T1000 (cell line): ENCODE data around the gene MYO18A.
"Not testable (repeated sequence)": the region's sequence is repeated elsewhere in the genome, so short reads cannot be mapped to it uniquely, and the experiment has no call there.

Source experiments
- DNase-seq: peaks from one replicate; lab custom pipeline; 2025; ENCODE audit warnings: mixed read lengths; lab: John Stamatoyannopoulos, UW

Gene MYO18A

DNA sequence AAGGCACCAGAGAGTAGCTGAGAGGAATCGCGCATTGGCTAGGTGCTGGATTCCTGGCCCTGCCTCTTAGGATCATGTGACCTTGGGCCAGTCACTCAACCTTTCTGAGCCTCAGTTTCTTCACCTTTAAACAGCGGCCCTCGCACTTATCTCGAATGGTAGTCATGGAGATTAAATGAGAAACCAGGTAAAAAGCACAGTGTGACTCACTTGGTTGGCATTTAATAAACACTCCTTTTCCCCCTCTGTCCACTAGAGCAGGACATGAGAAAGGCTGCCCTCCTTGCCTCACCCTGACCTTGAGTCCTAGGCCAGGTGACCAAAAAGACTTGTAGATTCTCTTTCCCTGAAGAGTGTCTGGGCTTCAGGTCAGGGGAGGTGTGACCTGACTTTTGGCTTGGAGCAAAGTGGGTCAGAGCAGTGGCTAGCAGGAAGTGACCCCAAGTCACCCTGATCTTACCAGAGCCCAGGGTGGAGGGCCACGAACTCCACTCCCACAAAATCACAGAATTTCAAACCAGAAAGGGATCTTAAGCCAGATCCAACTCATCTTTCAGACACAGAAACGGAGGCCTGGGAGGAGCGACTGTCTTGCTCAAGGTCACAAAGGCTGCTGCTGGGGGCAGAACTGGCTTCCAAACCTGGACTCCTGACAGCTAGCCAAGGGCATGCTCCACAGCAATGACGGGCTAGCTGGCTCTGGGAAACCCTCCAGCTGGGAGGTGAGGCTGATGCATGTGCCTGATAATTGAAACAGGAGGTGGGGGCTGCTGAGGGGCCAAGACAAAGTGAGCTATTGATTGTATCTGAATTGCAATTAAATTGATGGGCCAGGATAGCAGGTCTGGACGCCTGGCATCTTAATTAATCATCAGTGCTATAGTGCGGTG lies 72.0 kb downstream of the MYO18A start:
- no peak for DNase-seq

DNA sequence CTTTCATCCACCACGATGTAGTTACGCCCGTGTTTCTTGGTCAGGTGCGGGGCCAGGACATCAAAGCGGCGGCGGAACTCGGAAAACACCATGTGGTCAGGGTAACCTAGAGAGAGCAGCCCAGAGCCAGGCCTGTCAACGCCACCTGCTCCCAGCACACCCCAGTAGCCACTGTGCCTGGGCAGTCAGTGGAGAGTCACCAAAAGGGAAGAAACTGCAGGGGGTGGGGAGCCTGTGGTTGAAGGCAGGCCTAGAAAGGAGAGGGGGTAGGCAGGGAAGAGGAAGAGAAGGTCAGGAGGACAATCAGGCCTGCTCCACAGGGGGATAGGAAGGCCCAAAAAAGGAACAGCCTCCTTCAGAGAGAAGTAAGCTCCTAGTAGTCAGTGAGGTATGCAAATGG lies 73.1 kb downstream of the MYO18A start:
- no peak for DNase-seq

DNA sequence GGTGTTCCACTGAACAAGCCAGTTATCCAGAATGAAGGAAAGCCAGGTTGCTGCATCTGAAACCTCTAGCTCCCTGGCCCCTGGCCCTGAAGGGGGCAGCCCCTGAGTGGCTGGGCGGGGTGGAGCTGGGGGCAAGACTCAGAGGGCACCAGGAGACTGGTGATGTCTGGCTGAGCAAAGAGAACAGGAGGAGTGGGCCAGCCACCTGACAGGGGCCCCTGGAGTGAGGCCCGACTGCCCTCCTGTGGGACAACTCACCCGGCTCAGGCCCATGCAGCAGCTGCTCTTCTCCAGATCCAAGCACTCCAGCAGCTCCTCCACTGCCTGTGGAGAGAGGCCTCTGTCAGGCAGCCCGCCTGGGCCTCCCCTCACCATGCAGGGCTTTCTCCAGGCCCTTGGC lies 76.9 kb downstream of the MYO18A start:
- no peak for DNase-seq

DNA sequence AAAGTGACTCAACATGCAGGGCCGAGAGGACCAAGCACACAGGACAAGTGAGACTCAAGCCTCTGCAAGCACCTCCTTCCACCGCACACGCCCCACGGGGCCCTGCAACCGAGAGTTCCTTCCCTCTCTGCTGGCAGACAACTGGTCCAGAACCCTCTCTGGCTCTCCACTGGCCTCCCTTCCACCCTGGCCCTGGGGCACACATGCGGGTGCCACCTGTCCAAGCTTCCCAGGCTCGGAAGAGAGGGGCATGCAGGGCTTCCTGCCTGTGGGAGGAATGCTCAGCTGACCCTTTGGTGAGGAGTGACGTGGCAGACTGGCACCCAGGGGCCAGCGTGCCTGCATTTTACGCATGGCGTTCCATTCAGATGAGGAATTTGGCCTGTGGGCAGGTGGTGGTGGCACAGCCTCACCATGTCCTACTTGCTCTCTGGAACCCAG lies 77.4 kb downstream of the MYO18A start:
- no peak for DNase-seq

DNA sequence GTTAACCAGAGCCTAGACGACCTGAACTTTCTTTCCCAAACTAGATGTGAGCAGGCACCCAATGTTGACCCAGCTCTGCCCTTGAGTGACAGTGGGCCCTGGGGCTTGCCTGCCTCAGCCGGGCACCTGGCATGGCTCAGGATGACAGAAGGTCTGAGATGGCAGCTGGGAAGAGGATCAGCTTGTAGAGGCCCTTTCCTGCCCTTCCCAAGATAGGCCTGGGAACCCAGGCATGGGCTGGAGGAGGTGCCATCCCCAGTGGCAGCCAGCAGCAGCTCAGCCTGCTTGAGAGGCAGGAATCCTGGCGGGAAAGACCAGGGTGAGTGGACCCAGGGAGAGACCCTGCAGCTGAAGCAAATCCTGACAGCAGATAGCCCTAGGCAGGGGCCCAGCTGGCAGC lies 78.2 kb downstream of the MYO18A start:
- no peak for DNase-seq

DNA sequence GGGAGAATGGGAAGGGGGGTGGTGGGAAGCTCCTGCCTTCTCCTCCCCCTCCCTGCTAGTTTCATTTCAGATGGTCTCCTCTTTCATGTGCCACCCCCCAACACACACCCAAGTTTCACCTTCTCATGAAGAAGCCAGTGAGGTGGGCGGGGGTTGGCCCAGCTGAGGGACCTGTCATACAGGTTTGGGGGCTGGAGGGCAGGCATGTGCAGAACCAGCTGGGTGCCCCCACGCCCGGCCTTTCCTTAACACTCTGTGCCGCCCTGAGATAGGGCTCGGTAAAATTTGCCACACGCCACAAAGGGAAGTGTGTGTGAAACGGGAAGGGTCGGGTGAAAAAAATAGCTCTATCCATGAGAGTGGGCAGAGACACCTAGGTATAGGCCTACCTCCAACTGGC lies 79.9 kb downstream of the MYO18A start:
- DNase-seq: no peak

DNA sequence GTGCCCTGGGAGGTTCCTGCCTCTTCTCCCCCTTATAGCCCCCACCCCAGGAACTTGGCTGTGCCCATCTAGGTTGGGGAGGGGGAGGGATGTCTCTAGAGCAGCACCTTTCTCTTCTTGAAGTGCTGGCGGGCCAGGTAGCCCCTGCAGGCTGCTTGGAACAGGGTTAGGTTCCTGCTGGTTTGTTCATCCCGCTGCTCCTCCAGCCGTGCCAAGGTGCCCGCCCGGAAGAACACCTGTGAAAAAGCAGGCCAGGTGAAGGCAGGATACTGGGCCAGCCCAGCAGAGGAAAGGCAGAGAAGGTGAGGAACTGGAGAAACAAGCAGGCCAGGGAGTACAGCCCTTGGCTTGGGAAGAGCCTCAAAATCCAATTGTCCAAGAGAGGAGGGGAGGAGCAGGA lies 80.7 kb downstream of the MYO18A start:
- DNase-seq: no peak

DNA sequence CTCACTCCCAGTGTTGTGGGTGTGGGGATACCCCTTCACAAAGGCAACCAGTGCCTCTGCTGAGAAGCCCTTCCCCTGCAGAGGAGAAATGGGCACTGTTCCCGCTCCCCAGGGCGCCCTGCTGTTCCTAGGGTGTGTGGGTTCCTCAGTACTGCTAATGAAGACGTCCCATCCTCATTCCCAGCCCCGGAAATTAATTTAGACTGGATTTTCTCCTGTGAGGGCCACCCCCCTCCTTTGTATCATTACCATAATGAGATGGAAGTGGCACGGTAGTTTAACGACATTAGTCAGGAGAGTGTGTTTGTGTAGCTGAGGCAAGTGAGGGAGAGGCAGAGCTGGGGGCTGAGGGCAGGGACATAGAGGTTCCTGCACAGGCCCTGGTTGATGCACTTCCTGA lies 84.1 kb downstream of the MYO18A start:
- DNase-seq: no peak

DNA sequence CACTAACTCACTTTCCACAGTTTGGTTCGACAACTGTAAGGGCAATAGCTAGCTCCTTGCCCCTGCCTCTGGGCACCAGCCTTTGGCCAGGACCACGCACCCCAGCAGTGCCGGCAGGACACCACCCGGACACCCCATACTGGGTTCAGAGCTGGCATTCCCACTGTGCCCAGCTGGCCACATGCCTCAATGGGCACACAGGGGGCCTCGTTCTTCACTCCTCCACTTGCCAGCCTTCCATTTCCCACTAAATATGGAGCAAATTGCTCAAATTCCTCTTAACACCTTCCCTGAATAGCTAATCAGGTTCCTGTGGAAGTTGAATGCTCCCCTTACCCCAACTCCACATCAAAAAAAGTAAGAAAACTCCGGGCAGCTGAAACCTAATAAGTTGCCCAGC lies 84.8 kb downstream of the MYO18A start:
- DNase-seq: no peak

DNA sequence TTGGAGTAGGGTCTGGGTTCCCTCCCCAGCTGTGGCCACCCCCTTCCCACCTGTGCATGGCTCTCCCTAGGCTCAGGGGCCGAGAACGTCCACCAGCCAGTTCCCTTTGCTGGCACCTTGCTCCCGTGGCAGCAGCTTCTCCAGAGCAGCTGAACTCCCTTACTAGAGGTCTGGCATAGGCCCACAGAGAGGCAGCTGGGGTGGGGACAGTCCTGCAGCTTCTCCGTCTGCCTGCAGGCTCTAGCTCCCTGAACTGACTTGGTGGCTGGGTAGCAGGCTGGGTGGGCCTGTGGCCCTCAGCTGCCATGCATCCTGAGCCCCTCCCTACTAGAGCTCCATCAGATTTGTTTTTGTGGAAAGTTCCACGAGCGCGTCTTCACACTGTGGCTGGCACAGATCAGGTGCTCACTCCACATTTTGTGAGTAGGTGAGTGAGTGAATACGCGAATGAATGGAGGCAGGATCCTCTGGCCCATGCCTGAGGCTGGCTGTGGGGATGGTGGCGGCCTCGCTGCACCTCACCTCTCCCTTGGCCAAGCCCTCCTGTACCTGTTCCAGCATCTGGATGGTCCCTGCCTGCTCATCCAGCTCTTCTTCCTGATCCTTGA lies 86.0 kb downstream of the MYO18A start:
- DNase-seq: no peak

DNA sequence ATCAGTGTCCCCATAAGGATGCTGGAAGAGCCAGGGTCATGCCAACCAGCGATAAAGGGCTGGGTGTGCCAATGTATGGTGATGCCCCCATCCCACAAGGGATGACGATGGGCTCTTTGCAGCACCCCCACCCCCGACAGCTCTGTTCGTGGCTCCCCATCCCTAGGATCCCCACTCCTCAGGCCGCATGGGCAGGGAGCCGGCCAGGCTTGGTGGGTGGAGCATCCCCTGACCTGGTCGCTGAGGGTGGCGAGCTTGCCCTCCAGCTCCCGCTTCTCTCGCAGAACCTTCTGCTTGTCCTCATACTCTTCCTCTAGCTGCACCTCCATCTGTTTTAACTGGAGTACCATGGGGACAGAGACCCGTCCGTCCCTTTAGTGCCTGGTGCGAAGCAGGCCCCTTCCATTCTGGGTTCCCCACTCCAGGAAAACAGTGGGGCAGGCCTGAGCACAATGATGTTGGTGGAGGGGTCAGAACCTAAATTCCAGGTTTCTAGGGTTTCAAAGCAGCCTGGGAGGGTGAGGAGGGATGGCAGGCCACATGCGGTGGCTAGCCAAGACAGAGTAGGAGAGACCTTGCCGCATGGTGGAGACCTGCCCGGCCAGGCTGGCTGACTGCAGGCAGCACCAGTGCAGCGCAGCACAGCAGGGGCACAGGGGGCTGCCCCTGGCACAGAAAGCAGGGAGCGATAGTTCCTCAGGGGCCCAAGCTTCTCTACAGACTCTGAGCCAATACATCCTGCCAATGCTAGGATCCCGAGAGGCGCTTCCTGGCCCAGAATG lies 86.9 kb downstream of the MYO18A start:
- no peak for DNase-seq

DNA sequence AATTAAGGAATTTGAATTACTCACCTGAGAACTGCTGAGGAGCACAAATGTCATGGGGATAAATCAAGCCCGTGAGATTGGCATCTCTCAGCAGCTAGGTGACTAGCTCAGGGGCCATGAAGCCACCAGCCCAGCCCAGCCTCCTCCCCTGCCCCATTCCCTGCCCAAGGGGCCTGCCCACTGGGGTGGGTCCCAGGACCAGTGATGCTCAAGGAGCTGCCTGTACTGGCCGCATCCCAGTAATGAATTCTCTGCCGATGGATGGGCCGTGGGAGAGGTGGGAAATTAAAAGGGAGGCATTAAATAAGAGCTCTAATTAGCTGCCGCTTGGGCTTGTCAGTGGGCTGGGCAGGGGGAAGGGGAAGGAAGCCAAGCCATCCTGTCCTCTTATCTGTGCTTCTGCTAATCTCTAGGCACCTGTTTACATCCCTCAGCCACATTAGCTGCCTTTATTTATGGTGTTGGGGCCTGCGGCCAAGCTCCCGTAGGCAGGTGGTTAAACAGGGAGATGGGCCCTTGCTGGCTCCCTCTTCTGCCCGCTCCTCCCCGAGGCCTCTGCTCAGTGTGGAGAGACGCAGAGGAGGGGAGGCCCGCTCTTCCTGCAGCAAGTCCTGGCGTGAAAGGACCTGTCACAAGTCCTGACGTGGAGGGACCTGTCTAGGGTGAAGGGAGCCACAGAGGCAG lies 88.5 kb downstream of the MYO18A start:
- DNase-seq: no peak

DNA sequence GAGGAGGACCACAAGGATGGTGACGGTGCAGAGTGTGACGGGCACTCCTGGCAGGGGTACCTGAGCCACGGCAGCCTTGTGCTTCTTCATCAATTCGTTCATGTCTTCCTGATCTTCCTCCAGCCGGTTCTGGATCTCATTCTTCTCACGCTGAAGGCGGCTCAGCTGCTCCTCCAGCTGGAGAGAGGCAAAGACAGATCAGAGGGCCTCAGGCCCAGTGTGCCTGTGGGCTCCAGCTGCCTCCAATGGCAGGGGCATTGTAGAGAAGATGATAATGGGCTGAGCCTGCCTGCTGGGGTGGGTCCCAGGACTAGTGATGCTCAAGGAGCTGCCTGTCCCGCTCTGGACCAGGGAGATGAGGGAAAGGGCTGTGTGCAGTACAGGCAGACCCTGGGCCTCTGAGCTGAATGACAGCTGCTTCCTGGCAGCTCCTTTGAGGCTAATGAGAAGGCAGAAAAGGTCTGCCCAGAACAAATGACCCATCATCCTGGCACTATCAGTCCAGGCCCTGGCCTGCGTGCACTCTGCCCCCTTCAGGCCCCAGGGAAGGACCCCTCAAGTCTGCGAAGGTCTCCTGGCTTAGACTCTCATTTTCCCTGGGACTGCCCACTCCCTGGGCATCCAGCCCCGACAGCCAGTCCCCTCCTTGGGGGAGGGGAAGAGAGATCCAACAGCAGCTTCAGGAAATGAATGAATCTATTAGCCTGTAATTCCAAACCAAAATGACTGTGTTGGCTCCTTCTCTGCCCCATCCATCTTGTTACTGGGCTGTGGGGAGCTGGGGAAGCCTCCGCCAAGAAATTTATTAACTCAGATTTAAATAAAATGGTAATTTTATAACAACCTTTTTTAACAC lies 89.2 kb downstream of the MYO18A start:
- no peak for DNase-seq

DNA sequence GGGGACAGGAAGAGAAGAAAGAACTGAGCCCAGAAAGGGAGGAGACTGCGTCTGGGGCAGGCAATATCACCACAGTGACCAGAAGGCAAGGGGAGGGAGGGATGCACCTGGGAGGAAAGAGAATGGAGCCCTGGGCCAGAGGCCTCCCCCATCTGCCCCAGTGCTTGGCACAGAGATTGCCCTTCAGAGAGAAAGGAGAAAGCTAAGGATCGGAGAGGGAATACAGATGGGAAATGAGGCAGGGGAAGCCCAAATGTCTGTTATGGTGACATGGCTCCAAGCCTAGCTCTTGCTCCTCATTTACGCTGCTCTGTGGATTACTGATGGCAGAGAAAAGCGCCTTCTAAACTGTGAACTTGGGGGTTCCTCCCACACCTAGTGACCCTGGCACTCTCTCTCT lies 90.1 kb downstream of the MYO18A start:
- DNase-seq: no peak

DNA sequence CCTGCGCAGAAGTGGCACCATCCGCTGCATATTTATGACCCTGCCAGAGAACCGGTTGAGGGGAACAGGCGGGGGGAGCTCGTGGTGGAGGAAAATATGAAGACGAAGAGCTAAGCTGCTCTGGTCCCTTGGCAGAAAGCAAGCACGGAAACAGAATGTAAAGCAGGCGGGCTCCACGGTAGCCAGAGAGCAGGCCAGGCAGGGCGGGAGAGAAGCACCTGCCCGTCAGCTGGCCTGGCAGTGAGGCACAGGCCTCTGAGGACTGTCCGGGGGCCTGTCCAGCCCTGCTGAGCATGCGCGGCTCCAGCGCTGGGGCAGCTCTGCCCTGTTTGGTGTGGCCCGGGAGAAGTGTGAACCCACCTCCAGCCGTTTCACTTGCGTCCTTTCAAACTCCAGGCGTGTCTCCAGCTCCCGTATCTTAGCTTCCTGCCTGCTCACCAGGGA lies 90.6 kb downstream of the MYO18A start:
- DNase-seq: no peak

DNA sequence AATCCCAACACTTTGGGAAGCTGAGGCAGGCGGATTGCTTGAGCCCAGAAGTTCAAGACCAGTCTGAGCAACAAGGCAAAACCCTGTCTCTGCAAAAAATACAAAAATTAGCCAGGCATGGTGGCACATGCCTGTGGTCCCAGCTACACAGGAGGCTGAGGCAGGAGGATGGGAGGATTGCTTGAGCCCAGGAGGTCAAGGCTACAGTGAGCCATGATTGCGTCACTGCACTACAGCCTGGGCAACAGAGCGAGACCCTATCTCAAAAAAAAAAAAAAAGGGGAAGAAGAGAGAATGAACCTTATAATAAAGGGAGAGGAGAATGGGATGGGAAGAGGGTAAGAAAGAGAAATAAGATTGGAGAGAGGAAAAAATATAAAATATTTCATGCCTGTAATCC lies 91.4 kb downstream of the MYO18A start:
- not testable (repeated sequence) for DNase-seq

DNA sequence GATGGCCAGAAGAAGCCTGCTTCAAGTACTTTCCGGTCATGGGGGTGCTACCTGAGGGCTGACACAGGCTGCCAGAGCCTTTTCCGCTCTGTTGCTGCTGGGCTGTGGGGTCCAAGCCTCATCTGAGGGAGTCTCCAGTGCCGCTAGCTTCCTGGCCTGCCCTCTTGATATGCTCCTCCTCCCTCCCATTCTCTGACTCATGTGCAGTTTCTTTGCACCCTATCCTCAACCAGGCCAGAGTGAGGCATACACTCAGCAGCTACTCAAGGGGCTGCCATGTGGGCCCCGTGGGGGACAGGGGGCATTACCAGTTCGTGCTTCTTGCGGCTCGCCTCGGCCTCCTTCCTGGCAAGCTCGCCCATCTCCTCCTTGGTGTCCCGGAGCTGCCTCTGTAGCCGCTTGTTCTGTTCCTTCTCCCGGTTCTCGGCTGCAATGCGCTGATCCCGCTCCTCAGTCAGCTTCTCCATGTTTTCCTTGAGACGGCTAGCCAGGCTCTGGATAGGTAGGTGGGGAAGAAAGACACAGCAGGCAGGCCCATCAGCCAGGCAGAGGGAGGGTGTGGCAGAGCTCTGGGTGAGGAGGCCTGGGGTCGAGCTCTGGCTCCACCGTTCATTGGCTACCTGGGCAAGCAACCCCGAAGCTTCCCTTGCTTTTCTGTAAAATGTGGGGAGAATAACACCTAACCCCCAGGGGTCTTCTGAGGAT lies 93.4 kb downstream of the MYO18A start:
- DNase-seq: no peak

DNA sequence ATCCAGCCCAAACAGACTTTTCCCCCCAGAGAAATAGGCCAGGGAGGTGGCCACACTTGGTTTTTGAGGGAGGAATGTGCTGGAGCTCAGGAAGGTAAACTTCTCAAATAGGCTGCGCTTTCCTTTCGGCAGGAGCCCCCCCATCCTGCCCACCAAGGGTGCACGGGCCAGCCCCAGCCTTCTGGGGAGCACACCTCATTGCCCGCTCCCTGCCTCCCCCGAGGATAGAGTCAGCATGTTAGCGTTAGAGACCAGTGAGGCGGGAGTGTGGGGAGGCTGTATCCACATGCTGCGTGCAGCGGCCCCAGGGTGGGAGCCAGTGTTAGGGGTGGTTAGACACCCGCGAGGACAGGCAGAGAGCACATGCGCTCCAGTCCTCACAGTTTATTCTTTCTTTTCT lies 95.0 kb downstream of the MYO18A start:
- DNase-seq: no peak

DNA sequence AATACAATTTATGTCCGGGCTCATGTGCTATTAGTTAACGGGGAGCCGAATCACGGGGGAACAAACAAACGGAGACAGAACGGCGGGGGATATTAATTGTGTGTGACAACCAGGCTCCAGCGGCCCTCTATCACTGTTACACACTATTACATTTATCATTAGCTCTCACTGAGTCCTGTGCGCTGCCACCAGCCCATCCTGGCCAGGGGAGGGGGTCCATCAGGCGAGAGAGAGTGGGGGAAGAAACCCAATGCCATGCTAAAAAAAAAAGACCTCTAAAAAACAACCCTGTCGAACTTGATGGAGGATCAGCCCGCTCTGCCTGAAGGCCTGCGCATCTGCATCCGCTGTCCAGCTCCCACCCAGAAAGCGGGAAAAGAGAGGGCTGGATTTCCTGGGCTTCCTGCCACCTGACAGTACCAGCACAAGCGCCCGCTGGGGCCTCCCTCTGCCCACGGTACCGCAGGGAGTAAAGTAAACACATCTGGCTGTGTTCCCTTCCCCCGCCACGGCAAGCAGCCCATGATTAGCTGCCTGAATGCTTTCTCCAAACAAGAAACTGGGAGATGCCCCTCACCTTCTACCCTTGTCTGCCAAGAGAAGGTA lies 95.6 kb downstream of the MYO18A start:
- DNase-seq: no peak

DNA sequence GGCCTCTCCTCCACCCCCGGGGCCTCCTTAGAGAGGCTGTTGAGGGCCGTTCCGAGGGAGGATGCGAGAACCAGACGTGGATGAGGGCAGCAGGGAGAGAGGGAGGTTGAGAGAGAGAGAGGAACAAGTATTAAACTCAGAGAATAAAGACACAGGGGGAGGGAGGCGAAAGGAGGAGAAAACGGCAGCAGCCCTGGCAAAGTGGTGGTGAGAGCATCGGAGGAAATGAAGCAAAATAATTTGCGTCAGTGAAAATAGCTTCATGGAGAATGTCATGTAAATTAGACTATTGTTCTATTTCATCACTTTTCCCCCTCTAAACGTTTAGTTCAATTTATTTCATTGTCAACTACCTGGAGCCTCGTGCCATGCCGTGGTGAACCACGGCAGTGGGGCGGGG lies 99.2 kb downstream of the MYO18A start:
- no peak for DNase-seq
